ENCODE results near the gene CLRN2.

The CLRN2 gene

GRCh38 chr4:17514865-17515264, at the start of gene CLRN2:
CLRN2 (plus strand) TSS chr4:17515165; CDS start chr4:17515267, 102 bp downstream.
- Histone ChIP-seq H3K27me3 (ENCODE audit: control insufficient read depth, insufficient read depth, low read length) (peaks cover 9% of the 10 kb centered on the region), H3K4me1 (ENCODE audit: control insufficient read depth, insufficient read depth, low read length) (peaks cover 15% of the 10 kb centered on the region), H3K9ac (ENCODE audit: low read depth, low read length) (no peak within 1 kb of the TSS), H3K36me3 (ENCODE audit: control insufficient read depth, insufficient read depth, low read length) (no peaks in the 10 kb centered on the region), H3K9me3 (ENCODE audit: control insufficient read depth, insufficient read depth, low read length) (no peaks in the 10 kb centered on the region), H3K4me3 (ENCODE audit: low read depth, low read length) (no peak within 1 kb of the TSS)

GRCh38 chr4:17468619-17469221, 46.2 kb upstream of the CLRN2 start:
- Histone ChIP-seq H3K4me3 (ENCODE audit: low read depth, low read length) (no peak overlapping the region), H3K9ac (ENCODE audit: low read depth, low read length) (no peak overlapping the region), H3K9me3 (ENCODE audit: control insufficient read depth, insufficient read depth, low read length) (no peaks in the 10 kb centered on the region), H3K4me1 (ENCODE audit: control insufficient read depth, insufficient read depth, low read length) (no peaks in the 10 kb centered on the region), H3K36me3 (ENCODE audit: control insufficient read depth, insufficient read depth, low read length) (no peaks in the 10 kb centered on the region), H3K27me3 (ENCODE audit: control insufficient read depth, insufficient read depth, low read length) (no peaks in the 10 kb centered on the region)

- H3K4me3 ChIP-seq (ENCODE audit: low read depth, low read length) = no peak overlapping the region
- no peaks in the 10 kb centered on the region for H3K27me3 ChIP-seq (ENCODE audit: control insufficient read depth, insufficient read depth, low read length)
- no peaks in the 10 kb centered on the region for H3K9me3 ChIP-seq (ENCODE audit: control insufficient read depth, insufficient read depth, low read length)
- no peaks in the 10 kb centered on the region for H3K4me1 ChIP-seq (ENCODE audit: control insufficient read depth, insufficient read depth, low read length)
- no peak overlapping the region for H3K9ac ChIP-seq (ENCODE audit: low read depth, low read length)
- H3K36me3 ChIP-seq (ENCODE audit: control insufficient read depth, insufficient read depth, low read length) = no peaks in the 10 kb centered on the region
These were observed 44.9 kb upstream of the CLRN2 start for GRCh38 chr4:17469931-17470674.

- no peaks in the 10 kb centered on the region for H3K36me3 ChIP-seq (ENCODE audit: control insufficient read depth, insufficient read depth, low read length)
- no peaks in the 10 kb centered on the region for H3K4me1 ChIP-seq (ENCODE audit: control insufficient read depth, insufficient read depth, low read length)
- H3K9me3 ChIP-seq (ENCODE audit: control insufficient read depth, insufficient read depth, low read length) = no peaks in the 10 kb centered on the region
These were observed 39.5 kb upstream of the CLRN2 start for GRCh38 chr4:17475481-17475880.

GRCh38 chr4:17476853-17477252, 38.1 kb upstream of the CLRN2 start:
- no peaks in the 10 kb centered on the region for H3K4me1 ChIP-seq (ENCODE audit: control insufficient read depth, insufficient read depth, low read length)
- H3K27me3 ChIP-seq (ENCODE audit: control insufficient read depth, insufficient read depth, low read length) = no peaks in the 10 kb centered on the region
- H3K4me3 ChIP-seq (ENCODE audit: low read depth, low read length) = no peak overlapping the region
- H3K9me3 ChIP-seq (ENCODE audit: control insufficient read depth, insufficient read depth, low read length) = no peaks in the 10 kb centered on the region
- no peak overlapping the region for H3K9ac ChIP-seq (ENCODE audit: low read depth, low read length)
- no peaks in the 10 kb centered on the region for H3K36me3 ChIP-seq (ENCODE audit: control insufficient read depth, insufficient read depth, low read length)

More at GRCh38 chr4:17475481-17475880, 39.5 kb upstream of the CLRN2 start:
- H3K27me3 ChIP-seq (ENCODE audit: control insufficient read depth, insufficient read depth, low read length) = no peaks in the 10 kb centered on the region
- no peak overlapping the region for H3K4me3 ChIP-seq (ENCODE audit: low read depth, low read length)
- no peak overlapping the region for H3K9ac ChIP-seq (ENCODE audit: low read depth, low read length)

GRCh38 chr4:17477774-17478472, 37.0 kb upstream of the CLRN2 start:
- Histone ChIP-seq H3K4me3 (ENCODE audit: low read depth, low read length) (no peak overlapping the region), H3K27me3 (ENCODE audit: control insufficient read depth, insufficient read depth, low read length) (no peaks in the 10 kb centered on the region), H3K9me3 (ENCODE audit: control insufficient read depth, insufficient read depth, low read length) (no peaks in the 10 kb centered on the region), H3K4me1 (ENCODE audit: control insufficient read depth, insufficient read depth, low read length) (no peaks in the 10 kb centered on the region), H3K36me3 (ENCODE audit: control insufficient read depth, insufficient read depth, low read length) (no peaks in the 10 kb centered on the region), H3K9ac (ENCODE audit: low read depth, low read length) (no peak overlapping the region)

GRCh38 chr4:17480210-17480927, 34.6 kb upstream of the CLRN2 start:
- Histone ChIP-seq H3K9me3 (ENCODE audit: control insufficient read depth, insufficient read depth, low read length) (no peaks in the 10 kb centered on the region), H3K4me3 (ENCODE audit: low read depth, low read length) (no peak overlapping the region), H3K27me3 (ENCODE audit: control insufficient read depth, insufficient read depth, low read length) (no peaks in the 10 kb centered on the region), H3K4me1 (ENCODE audit: control insufficient read depth, insufficient read depth, low read length) (no peaks in the 10 kb centered on the region), H3K9ac (ENCODE audit: low read depth, low read length) (no peak overlapping the region), H3K36me3 (ENCODE audit: control insufficient read depth, insufficient read depth, low read length) (no peaks in the 10 kb centered on the region)

- H3K27me3 ChIP-seq (ENCODE audit: control insufficient read depth, insufficient read depth, low read length) = no peaks in the 10 kb centered on the region
- H3K36me3 ChIP-seq (ENCODE audit: control insufficient read depth, insufficient read depth, low read length) = no peaks in the 10 kb centered on the region
- H3K4me1 ChIP-seq (ENCODE audit: control insufficient read depth, insufficient read depth, low read length) = no peaks in the 10 kb centered on the region
- no peak overlapping the region for H3K9ac ChIP-seq (ENCODE audit: low read depth, low read length)
- H3K9me3 ChIP-seq (ENCODE audit: control insufficient read depth, insufficient read depth, low read length) = no peaks in the 10 kb centered on the region
- H3K4me3 ChIP-seq (ENCODE audit: low read depth, low read length) = no peak overlapping the region
These were observed 34.0 kb upstream of the CLRN2 start for GRCh38 chr4:17480955-17481354.

- H3K4me1 ChIP-seq (ENCODE audit: control insufficient read depth, insufficient read depth, low read length) = no peaks in the 10 kb centered on the region
- no peak overlapping the region for H3K4me3 ChIP-seq (ENCODE audit: low read depth, low read length)
- H3K36me3 ChIP-seq (ENCODE audit: control insufficient read depth, insufficient read depth, low read length) = no peaks in the 10 kb centered on the region
- H3K27me3 ChIP-seq (ENCODE audit: control insufficient read depth, insufficient read depth, low read length) = no peaks in the 10 kb centered on the region
- no peaks in the 10 kb centered on the region for H3K9me3 ChIP-seq (ENCODE audit: control insufficient read depth, insufficient read depth, low read length)
- no peak overlapping the region for H3K9ac ChIP-seq (ENCODE audit: low read depth, low read length)
These were observed 32.2 kb upstream of the CLRN2 start for GRCh38 chr4:17482716-17483115.

- Histone ChIP-seq H3K4me1 (ENCODE audit: control insufficient read depth, insufficient read depth, low read length) (no peaks in the 10 kb centered on the region), H3K9ac (ENCODE audit: low read depth, low read length) (no peak overlapping the region), H3K9me3 (ENCODE audit: control insufficient read depth, insufficient read depth, low read length) (no peaks in the 10 kb centered on the region), H3K36me3 (ENCODE audit: control insufficient read depth, insufficient read depth, low read length) (peaks cover 6% of the 10 kb centered on the region), H3K27me3 (ENCODE audit: control insufficient read depth, insufficient read depth, low read length) (no peaks in the 10 kb centered on the region), H3K4me3 (ENCODE audit: low read depth, low read length) (no peak overlapping the region)
These were observed 25.8 kb upstream of the CLRN2 start for GRCh38 chr4:17489123-17489522.

GRCh38 chr4:17489721-17490120, 25.2 kb upstream of the CLRN2 start:
- peaks cover 6% of the 10 kb centered on the region for H3K36me3 ChIP-seq (ENCODE audit: control insufficient read depth, insufficient read depth, low read length)

More at GRCh38 chr4:17489721-17490120, 25.2 kb upstream of the CLRN2 start:
- Histone ChIP-seq H3K4me1 (ENCODE audit: control insufficient read depth, insufficient read depth, low read length) (no peaks in the 10 kb centered on the region), H3K9ac (ENCODE audit: low read depth, low read length) (no peak overlapping the region), H3K4me3 (ENCODE audit: low read depth, low read length) (no peak overlapping the region), H3K9me3 (ENCODE audit: control insufficient read depth, insufficient read depth, low read length) (no peaks in the 10 kb centered on the region), H3K27me3 (ENCODE audit: control insufficient read depth, insufficient read depth, low read length) (no peaks in the 10 kb centered on the region)

Measured in iPS-15b (cell line).